Measurements from ENCODE around the gene KIF7. TPM values are rescaled to one million over a fixed set of nuclear protein-coding genes. Genes with fewer than 3 reads are reported as not detected.

Gene KIF7
- total RNA-seq, 3 donors from 2014 or later (not counting 1 experiment from before 2014, with no cell fraction given) = 0.93 to 3.6 (median 1.6) TPM

DNA sequence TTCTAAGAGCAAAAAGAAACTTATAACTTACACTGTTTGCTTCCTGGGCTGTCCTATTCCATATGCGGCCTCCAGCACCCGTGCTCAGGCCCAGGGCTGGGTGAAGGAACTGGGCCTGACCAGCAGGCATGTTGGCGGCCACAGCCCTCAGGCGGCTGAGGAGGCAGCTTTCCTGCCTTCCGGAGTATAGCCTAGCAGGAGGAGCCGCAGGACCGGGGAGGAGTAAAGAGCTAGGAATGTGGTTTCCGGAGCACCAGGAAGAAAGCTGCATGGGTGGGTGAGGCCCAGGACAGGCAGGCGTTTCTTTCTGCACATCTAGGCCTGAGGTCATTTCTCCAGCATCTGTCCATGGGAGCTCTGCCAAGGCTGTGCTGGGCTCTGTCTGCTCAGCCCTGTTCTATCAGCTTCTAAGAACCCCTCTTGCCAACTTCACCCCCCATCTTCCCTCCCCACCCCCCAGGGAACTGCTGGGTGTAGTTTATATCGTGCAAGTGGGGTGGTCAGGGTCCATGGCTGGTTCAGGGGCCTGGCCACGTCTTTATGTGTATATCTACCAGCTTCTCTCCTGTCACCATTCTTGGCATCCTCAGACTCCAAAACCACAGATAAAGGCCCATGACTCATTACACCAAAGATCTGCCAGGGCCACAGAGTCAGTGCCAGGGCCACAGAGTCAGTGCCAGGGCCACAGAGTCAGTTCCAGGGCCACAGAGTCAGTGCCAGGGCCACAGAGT lies 7.8 kb upstream of the KIF7 start:
- intact Hi-C loops (cut with micrococcal nuclease) = no loop called here
- TF ChIP-seq CTCF (IDR thresholded peaks at IDR 0.05) = no peak
- Histone ChIP-seq H3K9me3 (ENCODE audit: control insufficient read depth, insufficient read depth, low read length) (no peaks in the 10 kb centered on the region), H3K36me3 (ENCODE audit: control insufficient read depth, insufficient read depth, low read length) (no peaks in the 10 kb centered on the region), H3K27me3 (ENCODE audit: control insufficient read depth, insufficient read depth, low read length) (peaks cover 4% of the 10 kb centered on the region), H3K4me1 (ENCODE audit: control insufficient read depth, insufficient read depth, low read length) (peaks cover 8% of the 10 kb centered on the region), H3K4me3 (ENCODE audit: low read length) (no peak overlapping the region), H3K27ac (ENCODE audit: low read length) (no peak overlapping the region)
- no peak for DNase-seq
- 59% methylated on average over 11 of the region's 11 CpGs for WGBS (ENCODE audit: insufficient coverage)
- Mint-ChIP-seq H3K9me3 (no peaks in the 10 kb centered on the region), H3K27ac (no peak overlapping the region), H3K4me1 (peaks cover 0 to 7% of the 10 kb centered on the region in 2 donors), H3K27me3 (ENCODE audit: low read depth in 2 of 2) (peaks cover 12 to 20% of the 10 kb centered on the region in 2 donors), H3K36me3 (no peaks in the 10 kb centered on the region), H3K4me3 (no peak overlapping the region)
- ATAC-seq = no peak

GRCh38 chr15:89660556-89660955 lies 5.3 kb upstream of the KIF7 start:
- peak in 1 of 3 donors; percentile 21 for ATAC-seq
- H3K9me3 Mint-ChIP-seq = no peaks in the 10 kb centered on the region
- no peak overlapping the region for H3K4me3 ChIP-seq (ENCODE audit: low read length)
- no peak overlapping the region for H3K27ac Mint-ChIP-seq
- no peak for TF ChIP-seq CTCF (IDR thresholded peaks at IDR 0.05)
- no peak overlapping the region for H3K4me3 Mint-ChIP-seq
- DNase-seq = no peak
- WGBS (ENCODE audit: insufficient coverage) = 90% methylated on average over 2 of the region's 2 CpGs
- H3K36me3 ChIP-seq (ENCODE audit: control insufficient read depth, insufficient read depth, low read length) = no peaks in the 10 kb centered on the region
- no peak overlapping the region for H3K27ac ChIP-seq (ENCODE audit: low read length)
- intact Hi-C loops (cut with micrococcal nuclease) = no loop called here
- H3K27me3 Mint-ChIP-seq (ENCODE audit: low read depth in 2 of 2) = peaks cover 18 to 36% of the 10 kb centered on the region in 2 donors
- H3K9me3 ChIP-seq (ENCODE audit: control insufficient read depth, insufficient read depth, low read length) = no peaks in the 10 kb centered on the region
- H3K4me1 ChIP-seq (ENCODE audit: control insufficient read depth, insufficient read depth, low read length) = peaks cover 6% of the 10 kb centered on the region
- no peaks in the 10 kb centered on the region for H3K36me3 Mint-ChIP-seq
- peaks cover 0 to 11% of the 10 kb centered on the region in 2 donors for H3K4me1 Mint-ChIP-seq
- peaks cover 4% of the 10 kb centered on the region for H3K27me3 ChIP-seq (ENCODE audit: control insufficient read depth, insufficient read depth, low read length)

DNA sequence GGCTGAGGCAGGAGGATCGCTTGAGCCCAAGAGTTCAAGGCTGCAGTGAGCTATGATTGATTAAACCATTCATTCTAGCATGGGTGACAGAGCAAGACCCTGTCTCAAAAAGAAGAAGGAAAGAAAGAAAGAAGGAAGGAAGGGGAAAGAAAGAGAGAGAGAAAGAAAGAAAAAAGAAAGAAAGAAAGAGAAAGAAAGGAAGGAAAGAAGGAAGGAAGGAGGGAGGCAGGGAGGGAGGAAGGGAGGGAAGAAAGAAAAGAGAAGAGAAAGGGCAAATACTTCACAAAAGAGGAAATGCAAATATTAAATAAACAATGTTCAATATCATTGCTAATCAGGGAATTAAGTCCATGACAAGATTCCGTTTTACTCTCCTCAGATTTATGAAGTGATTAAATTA lies 4.0 kb upstream of the KIF7 start:
- H3K27me3 Mint-ChIP-seq (ENCODE audit: low read depth in 2 of 2) = peaks cover 18 to 35% of the 10 kb centered on the region in 2 donors
- WGBS (ENCODE audit: insufficient coverage) = 83% methylated on average over 1 of the region's 2 CpGs

More for the DNA sequence above, 4.0 kb upstream of the KIF7 start:
- Mint-ChIP-seq H3K9me3 (no peaks in the 10 kb centered on the region), H3K27ac (no peak overlapping the region), H3K4me1 (peaks cover 6 to 12% of the 10 kb centered on the region in 2 donors), H3K4me3 (no peak overlapping the region), H3K36me3 (no peaks in the 10 kb centered on the region)
- H3K36me3 ChIP-seq (ENCODE audit: control insufficient read depth, insufficient read depth, low read length) = no peaks in the 10 kb centered on the region
- no peak for ATAC-seq
- no peak for DNase-seq
- intact Hi-C loops (cut with micrococcal nuclease) = no loop called here
- H3K4me1 ChIP-seq (ENCODE audit: control insufficient read depth, insufficient read depth, low read length) = peaks cover 14% of the 10 kb centered on the region
- H3K27ac ChIP-seq (ENCODE audit: low read length) = no peak overlapping the region
- H3K27me3 ChIP-seq (ENCODE audit: control insufficient read depth, insufficient read depth, low read length) = peaks cover 7% of the 10 kb centered on the region
- H3K4me3 ChIP-seq (ENCODE audit: low read length) = no peak overlapping the region
- H3K9me3 ChIP-seq (ENCODE audit: control insufficient read depth, insufficient read depth, low read length) = no peaks in the 10 kb centered on the region
- TF ChIP-seq CTCF (IDR thresholded peaks at IDR 0.05) = no peak

Data from natural killer cell (primary cell).